Neural progenitor cell (in vitro differentiated cells): ENCODE results near the gene FOLR1.

Experiments used
- CTCF ChIP-seq: fragments of 200-600 bp; sonication (generic); IDR thresholded peaks from 2 replicates; pipeline ENCODE4 v1.5.1; 2017; ENCODE audit warnings: antibody characterized with exemption, mild to moderate bottlenecking
- EZH2phosphoT487 ChIP-seq: fragments of 200-600 bp; sonication (generic); IDR thresholded peaks from 2 replicates; pipeline ENCODE4 v1.6.1; 2017; ENCODE audit warnings: antibody characterized with exemption

- TF ChIP-seq EZH2phosphoT487 (no peak), CTCF (no peak)
These were observed 1.3 kb upstream of the FOLR1 start for GRCh38 chr11:72190631-72191071.
